ENCODE results near the gene DSCAM. TPM values are rescaled to one million over a fixed set of nuclear protein-coding genes. Genes with fewer than 3 reads are reported as not detected.
A peak's percentile ranks its signal among the peaks of the same experiment; 100 is the strongest.

Gene DSCAM
- total RNA-seq, 6 experiments from 2014 or later, result 1.0 to 1.3 (median 1.1) TPM

DNA sequence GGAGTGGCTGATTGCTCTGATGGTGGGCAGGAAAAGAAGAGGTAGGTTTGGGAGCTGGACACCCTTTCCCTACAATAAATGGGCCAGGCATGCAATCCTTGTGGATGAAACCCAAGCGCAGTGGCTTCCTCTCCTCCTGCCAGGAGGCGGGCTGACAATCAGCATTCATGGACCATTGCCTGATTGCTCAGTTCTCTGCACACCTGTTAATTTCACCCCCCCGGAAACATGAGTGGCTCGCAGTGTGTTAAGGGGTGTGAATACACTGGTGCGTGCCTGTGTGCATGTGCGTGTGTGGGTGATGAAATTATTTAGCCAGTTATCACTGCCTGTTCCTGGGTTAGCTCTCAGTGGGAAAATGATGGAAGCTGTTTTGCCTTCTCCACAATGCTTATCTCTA lies 669.0 kb downstream of the DSCAM start:
- Mint-ChIP-seq H3K27ac (no peak overlapping the region), H3K4me1 (ENCODE audit: low read depth) (no peaks in the 10 kb centered on the region), H3K27me3 (ENCODE audit: insufficient read depth) (no peaks in the 10 kb centered on the region), H3K36me3 (ENCODE audit: low read depth) (peaks cover 10% of the 10 kb centered on the region), H3K9me3 (peaks cover 26% of the 10 kb centered on the region), H3K4me3 (no peak overlapping the region)
- DNase-seq, result no peak
- TF ChIP-seq, protein P1, sequence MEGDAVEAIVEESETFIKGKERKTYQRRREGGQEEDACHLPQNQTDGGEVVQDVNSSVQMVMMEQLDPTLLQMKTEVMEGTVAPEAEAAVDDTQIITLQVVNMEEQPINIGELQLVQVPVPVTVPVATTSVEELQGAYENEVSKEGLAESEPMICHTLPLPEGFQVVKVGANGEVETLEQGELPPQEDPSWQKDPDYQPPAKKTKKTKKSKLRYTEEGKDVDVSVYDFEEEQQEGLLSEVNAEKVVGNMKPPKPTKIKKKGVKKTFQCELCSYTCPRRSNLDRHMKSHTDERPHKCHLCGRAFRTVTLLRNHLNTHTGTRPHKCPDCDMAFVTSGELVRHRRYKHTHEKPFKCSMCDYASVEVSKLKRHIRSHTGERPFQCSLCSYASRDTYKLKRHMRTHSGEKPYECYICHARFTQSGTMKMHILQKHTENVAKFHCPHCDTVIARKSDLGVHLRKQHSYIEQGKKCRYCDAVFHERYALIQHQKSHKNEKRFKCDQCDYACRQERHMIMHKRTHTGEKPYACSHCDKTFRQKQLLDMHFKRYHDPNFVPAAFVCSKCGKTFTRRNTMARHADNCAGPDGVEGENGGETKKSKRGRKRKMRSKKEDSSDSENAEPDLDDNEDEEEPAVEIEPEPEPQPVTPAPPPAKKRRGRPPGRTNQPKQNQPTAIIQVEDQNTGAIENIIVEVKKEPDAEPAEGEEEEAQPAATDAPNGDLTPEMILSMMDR (IDR thresholded peaks at IDR 0.05), result no peak

DNA sequence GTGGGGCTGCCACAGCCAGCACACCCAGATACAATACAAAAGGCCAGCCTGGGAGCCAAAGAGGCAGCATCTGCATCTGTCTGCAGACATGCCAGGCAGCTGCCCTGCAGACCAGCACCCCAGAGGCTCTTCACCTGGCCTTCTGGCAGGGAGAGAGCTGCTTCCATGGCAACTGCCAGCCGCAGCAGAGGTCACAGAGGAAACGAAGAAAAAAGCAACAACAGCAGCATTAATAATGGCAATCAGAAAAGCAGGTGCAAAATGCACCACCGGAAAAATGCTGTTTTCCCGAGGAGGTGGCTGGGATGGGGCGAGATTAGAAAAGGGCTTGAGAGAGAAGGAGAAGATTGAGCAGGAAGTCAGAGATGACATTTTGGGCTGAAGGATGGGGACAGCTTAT lies 670.2 kb downstream of the DSCAM start:
- Mint-ChIP-seq H3K9me3 (peaks cover 23% of the 10 kb centered on the region), H3K27ac (no peak overlapping the region), H3K4me3 (no peak overlapping the region), H3K4me1 (ENCODE audit: low read depth) (no peaks in the 10 kb centered on the region), H3K27me3 (ENCODE audit: insufficient read depth) (no peaks in the 10 kb centered on the region), H3K36me3 (ENCODE audit: low read depth) (peaks cover 3% of the 10 kb centered on the region)
- DNase-seq, result no peak
- TF ChIP-seq, protein P1 (IDR thresholded peaks at IDR 0.05), result no peak

DNA sequence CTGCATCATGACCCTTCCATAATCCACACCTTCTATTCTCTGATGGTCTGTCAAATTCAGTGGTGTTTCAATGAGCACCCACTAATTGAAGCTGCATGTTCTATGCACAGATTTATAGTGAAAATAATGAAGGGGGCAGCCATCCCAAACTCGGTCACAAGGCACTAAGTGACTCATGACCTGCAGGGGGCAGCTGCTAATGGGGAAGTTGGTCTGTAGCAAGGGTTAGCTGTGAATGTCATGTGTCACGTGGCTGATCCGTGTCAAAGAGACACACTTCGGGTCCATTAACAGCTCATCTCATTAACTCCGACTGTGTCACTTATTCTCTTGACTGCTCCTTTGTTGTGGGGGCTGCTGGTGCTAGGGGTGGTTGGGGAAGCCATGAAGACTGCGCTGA lies 673.1 kb downstream of the DSCAM start:
- Mint-ChIP-seq H3K27me3 (ENCODE audit: insufficient read depth) (peaks cover 3% of the 10 kb centered on the region), H3K4me1 (ENCODE audit: low read depth) (no peaks in the 10 kb centered on the region), H3K27ac (no peak overlapping the region), H3K36me3 (ENCODE audit: low read depth) (no peaks in the 10 kb centered on the region), H3K4me3 (no peak overlapping the region), H3K9me3 (peaks cover 23% of the 10 kb centered on the region; the same call in 1 of the 2 replicates)
- DNase-seq, result no peak
- TF ChIP-seq, protein P1 (IDR thresholded peaks at IDR 0.05), result no peak

DNA sequence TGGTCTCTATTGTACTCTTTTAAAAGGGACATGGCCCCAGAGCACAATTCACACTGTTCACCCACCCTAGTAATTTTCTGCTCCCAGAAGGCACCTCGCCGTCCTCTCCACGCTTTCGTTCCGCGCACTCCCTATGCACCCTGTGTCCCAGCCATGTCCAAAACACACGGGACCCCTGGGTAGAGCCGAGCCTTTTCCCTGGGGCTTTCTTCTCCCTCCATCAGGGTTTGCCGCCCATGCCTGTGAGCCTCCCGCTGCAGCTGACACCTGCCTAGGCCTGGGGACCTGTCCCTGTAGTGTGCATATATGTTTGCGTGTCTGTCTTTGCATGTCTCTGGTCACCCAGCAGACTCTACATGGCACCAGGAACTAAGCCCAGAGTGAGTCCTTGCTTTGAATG lies 677.0 kb downstream of the DSCAM start:
- H3K27me3 Mint-ChIP-seq (ENCODE audit: insufficient read depth), result peaks cover 3% of the 10 kb centered on the region
- H3K27ac Mint-ChIP-seq, result no peak overlapping the region
- TF ChIP-seq, protein P1 (IDR thresholded peaks at IDR 0.05), result no peak
- H3K4me3 Mint-ChIP-seq, result no peak overlapping the region
- DNase-seq, result no peak
- no peaks in the 10 kb centered on the region for H3K4me1 Mint-ChIP-seq (ENCODE audit: low read depth)
- peaks cover 18% of the 10 kb centered on the region; the same call in 1 of the 2 replicates for H3K9me3 Mint-ChIP-seq
- H3K36me3 Mint-ChIP-seq (ENCODE audit: low read depth), result no peaks in the 10 kb centered on the region

DNA sequence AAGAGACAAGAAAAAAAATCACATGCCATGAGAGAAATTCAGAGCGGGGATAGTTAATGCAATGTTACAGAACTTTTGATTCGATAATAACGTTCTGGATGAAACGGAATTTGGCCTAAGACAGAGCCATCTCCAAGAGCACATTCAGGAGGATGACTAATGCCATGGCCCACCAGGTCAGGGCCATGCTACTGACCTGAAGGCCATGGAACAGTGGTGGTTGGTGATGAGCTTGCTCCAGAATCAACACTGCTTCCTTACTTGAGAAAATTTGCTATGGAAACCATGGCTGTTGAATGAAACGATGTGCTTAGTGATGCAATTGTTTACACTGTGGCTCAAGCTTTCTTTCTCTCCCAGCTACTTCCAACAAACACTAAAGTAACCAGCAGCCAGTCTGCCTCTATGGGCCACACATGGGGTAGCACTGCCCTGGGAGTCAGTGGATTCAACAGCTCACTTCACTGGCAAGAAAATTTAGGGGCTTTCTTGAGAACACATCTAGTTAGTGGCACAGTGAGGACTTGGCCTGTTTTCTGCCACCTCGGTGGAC lies 680.6 kb downstream of the DSCAM start:
- TF ChIP-seq, protein P1 (IDR thresholded peaks at IDR 0.05), result peak; percentile 24; the same call in 1 of the 2 replicates
- DNase-seq, result peak; percentile 37

More for the DNA sequence above, 680.6 kb downstream of the DSCAM start:
- H3K27me3 Mint-ChIP-seq (ENCODE audit: insufficient read depth), result peaks cover 3% of the 10 kb centered on the region
- H3K9me3 Mint-ChIP-seq, result peaks cover 15% of the 10 kb centered on the region; the same call in 1 of the 2 replicates
- H3K4me1 Mint-ChIP-seq (ENCODE audit: low read depth), result 0 out of 2 replicates have a peak, but pooled peaks cover 4% of the 10 kb centered on the region
- H3K36me3 Mint-ChIP-seq (ENCODE audit: low read depth), result no peaks in the 10 kb centered on the region
- H3K27ac Mint-ChIP-seq, result no peak overlapping the region
- no peak overlapping the region for H3K4me3 Mint-ChIP-seq

Measured in HFFc6 (cell line).